ENCODE results near the gene RDH12.

DNA sequence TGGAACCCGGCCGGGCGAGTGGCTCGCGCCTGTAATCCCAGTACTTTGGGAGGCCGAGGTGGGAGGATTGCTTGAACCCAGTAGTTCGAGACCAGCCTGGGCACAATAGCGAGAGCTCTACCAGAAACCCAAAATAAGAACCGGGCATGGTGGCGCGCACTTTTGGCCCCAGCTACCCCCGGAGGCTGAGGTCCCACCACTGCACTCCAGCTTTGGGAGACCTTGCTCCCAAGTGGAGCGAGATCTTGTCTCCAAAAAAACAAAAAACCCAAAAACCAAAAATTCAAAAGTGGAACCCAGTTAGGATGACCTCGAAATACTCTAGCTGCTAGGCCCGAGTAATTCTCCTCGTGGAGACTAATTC is 26.5 kb upstream of the RDH12 start:
- TF ChIP-seq, protein P1, sequence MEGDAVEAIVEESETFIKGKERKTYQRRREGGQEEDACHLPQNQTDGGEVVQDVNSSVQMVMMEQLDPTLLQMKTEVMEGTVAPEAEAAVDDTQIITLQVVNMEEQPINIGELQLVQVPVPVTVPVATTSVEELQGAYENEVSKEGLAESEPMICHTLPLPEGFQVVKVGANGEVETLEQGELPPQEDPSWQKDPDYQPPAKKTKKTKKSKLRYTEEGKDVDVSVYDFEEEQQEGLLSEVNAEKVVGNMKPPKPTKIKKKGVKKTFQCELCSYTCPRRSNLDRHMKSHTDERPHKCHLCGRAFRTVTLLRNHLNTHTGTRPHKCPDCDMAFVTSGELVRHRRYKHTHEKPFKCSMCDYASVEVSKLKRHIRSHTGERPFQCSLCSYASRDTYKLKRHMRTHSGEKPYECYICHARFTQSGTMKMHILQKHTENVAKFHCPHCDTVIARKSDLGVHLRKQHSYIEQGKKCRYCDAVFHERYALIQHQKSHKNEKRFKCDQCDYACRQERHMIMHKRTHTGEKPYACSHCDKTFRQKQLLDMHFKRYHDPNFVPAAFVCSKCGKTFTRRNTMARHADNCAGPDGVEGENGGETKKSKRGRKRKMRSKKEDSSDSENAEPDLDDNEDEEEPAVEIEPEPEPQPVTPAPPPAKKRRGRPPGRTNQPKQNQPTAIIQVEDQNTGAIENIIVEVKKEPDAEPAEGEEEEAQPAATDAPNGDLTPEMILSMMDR (IDR thresholded peaks at IDR 0.05) = no peak
- TF ChIP-seq POLR2A (IDR thresholded peaks at IDR 0.05) = no peak

Data from uterus (tissue), 2 donors.